SU-DHL-6 (cell line): ENCODE measurements around the gene EIF2AK3.

Experiments used
- H2AFZ ChIP-seq: fragments of 200-600 bp; sonication (generic); 2 replicates; pipeline ENCODE4 v1.6.1; 2014; ENCODE audit warnings: low read depth, mild to moderate bottlenecking, moderate library complexity, mixed read lengths, antibody characterized with exemption, low read length; ENCODE audit not compliant: severe bottlenecking
- H3F3A ChIP-seq: fragments of 200-600 bp; shearing (Covaris generic); 2 replicates; pipeline ENCODE4 v1.6.0; 2016; ENCODE audit warnings: antibody characterized with exemption, mild to moderate bottlenecking; ENCODE audit not compliant: insufficient read depth
- H3K27ac ChIP-seq: fragments of 200-600 bp; sonication (generic); 2 replicates; pipeline ENCODE4 v1.5.1; 2016; ENCODE audit warnings: low read depth, mild to moderate bottlenecking, low read length, moderate library complexity, mixed read lengths
- H3K27me3 ChIP-seq: fragments of 200-600 bp; sonication (generic), shearing (Covaris generic); 2 replicates; pipeline ENCODE4 v1.6.0; 2014; ENCODE audit warnings: mild to moderate bottlenecking, low read length
- H3K36me3 ChIP-seq: fragments of 200-600 bp; sonication (generic); 2 replicates; pipeline ENCODE4 v1.6.1; 2014; ENCODE audit warnings: mild to moderate bottlenecking, low read length, mixed read lengths
- H3K4me2 ChIP-seq: fragments of 300-600, 200-600 bp; shearing (Covaris generic), sonication (generic); 2 replicates; pipeline ENCODE4 v1.6.0; 2014; ENCODE audit warnings: low read length, low read depth, mild to moderate bottlenecking; ENCODE audit not compliant: poor library complexity, severe bottlenecking
- H3K4me3 ChIP-seq: fragments of 200-600 bp; sonication (generic); 2 replicates; pipeline ENCODE4 v1.5.1; 2014; ENCODE audit warnings: antibody characterized with exemption, low read length, mild to moderate bottlenecking, mixed read lengths; ENCODE audit not compliant: insufficient read depth, poor library complexity, severe bottlenecking
- H3K79me2 ChIP-seq: fragments of 200-600 bp; sonication (generic); 2 replicates; pipeline ENCODE4 v1.6.1; 2014; ENCODE audit warnings: mild to moderate bottlenecking, low read length, moderate library complexity; ENCODE audit not compliant: insufficient read depth
- H3K9ac ChIP-seq: fragments of 200-600 bp; sonication (generic); 2 replicates; pipeline ENCODE4 v1.7.0; 2014; ENCODE audit warnings: mild to moderate bottlenecking, low read length
- H3K9me2 ChIP-seq: fragments of 200-600 bp; sonication (generic); replicated peaks from 2 replicates; pipeline ENCODE4 v1.6.1; 2014; ENCODE audit warnings: low read length; ENCODE audit not compliant: insufficient read depth
- H3K9me3 ChIP-seq: fragments of 200-600 bp; sonication (generic); 2 replicates; pipeline ENCODE4 v1.6.1; 2014; ENCODE audit warnings: low read length, mixed read lengths; ENCODE audit not compliant: insufficient read depth
- H4K20me1 ChIP-seq: fragments of 200-600 bp; sonication (generic); 2 replicates; pipeline ENCODE4 v1.6.1; 2014; ENCODE audit warnings: low read depth, mild to moderate bottlenecking, antibody characterized with exemption, low read length, moderate library complexity, mixed read lengths
- CTCF ChIP-seq: fragments of 200-600 bp; sonication (generic); IDR thresholded peaks from one replicate; pipeline ENCODE4 v1.5.1; 2017; ENCODE audit warnings: antibody characterized with exemption, mild to moderate bottlenecking, low read length, moderate library complexity; ENCODE audit not compliant: insufficient read depth, poor library complexity, severe bottlenecking
- EZH2phosphoT487 ChIP-seq: fragments of 200-600 bp; sonication (generic), shearing (Covaris generic); conservative IDR thresholded peaks from 2 replicates; pipeline ENCODE4 v1.6.1; 2018; ENCODE audit warnings: mild to moderate bottlenecking, antibody characterized with exemption, low read length, moderate library complexity, mixed read lengths

The EIF2AK3 gene

GRCh38 chr2:88538362-88538917 lies 88.8 kb downstream of the EIF2AK3 start:
- H3K9ac ChIP-seq: no peak overlapping the region

GRCh38 chr2:88537640-88538039 lies 89.6 kb downstream of the EIF2AK3 start:
- no peak overlapping the region for H2AFZ ChIP-seq
- no peaks in the 10 kb centered on the region for H3K27me3 ChIP-seq
- no peak overlapping the region for H3K4me2 ChIP-seq
- no peak overlapping the region for H3K4me3 ChIP-seq
- no peaks in the 10 kb centered on the region for H3F3A ChIP-seq
- H3K9me3 ChIP-seq: no peaks in the 10 kb centered on the region
- H3K36me3 ChIP-seq: no peaks in the 10 kb centered on the region
- no peaks in the 10 kb centered on the region for H3K79me2 ChIP-seq
- no peaks in the 10 kb centered on the region for H3K9me2 ChIP-seq
- no peak overlapping the region for H3K27ac ChIP-seq
- no peak for TF ChIP-seq CTCF
- no peak for TF ChIP-seq EZH2phosphoT487
- no peak overlapping the region for H3K9ac ChIP-seq
- no peaks in the 10 kb centered on the region for H4K20me1 ChIP-seq

More at GRCh38 chr2:88538362-88538917, 88.8 kb downstream of the EIF2AK3 start:
- Histone ChIP-seq H3K27ac (no peak overlapping the region), H3K36me3 (no peaks in the 10 kb centered on the region), H3K4me2 (no peak overlapping the region), H4K20me1 (no peaks in the 10 kb centered on the region), H3K4me3 (no peak overlapping the region), H3K9me3 (no peaks in the 10 kb centered on the region), H2AFZ (no peak overlapping the region), H3K9me2 (no peaks in the 10 kb centered on the region), H3K27me3 (no peaks in the 10 kb centered on the region), H3K79me2 (no peaks in the 10 kb centered on the region), H3F3A (no peaks in the 10 kb centered on the region)
- TF ChIP-seq EZH2phosphoT487: no peak
- no peak for TF ChIP-seq CTCF

- Histone ChIP-seq H3K9ac (no peak overlapping the region), H3K36me3 (no peaks in the 10 kb centered on the region), H3K4me3 (no peak overlapping the region), H3K4me2 (no peak overlapping the region), H4K20me1 (no peaks in the 10 kb centered on the region), H3F3A (no peaks in the 10 kb centered on the region), H2AFZ (no peak overlapping the region), H3K27me3 (no peaks in the 10 kb centered on the region), H3K79me2 (no peaks in the 10 kb centered on the region), H3K9me2 (no peaks in the 10 kb centered on the region), H3K9me3 (no peaks in the 10 kb centered on the region), H3K27ac (no peak overlapping the region)
- no peak for TF ChIP-seq CTCF
- no peak for TF ChIP-seq EZH2phosphoT487
Measured at GRCh38 chr2:88530081-88530480, 97.2 kb downstream of the EIF2AK3 start.
